GM12801 (cell line): ENCODE results near the gene DDX41.

Source experiments
- CTCF ChIP-seq: IDR thresholded peaks from one replicate; pipeline ENCODE4 v1.5.1; 2011; ENCODE audit warnings: control low read depth; ENCODE audit not compliant: insufficient read length; ENCODE audit errors: extremely low read depth

The DDX41 gene

DNA sequence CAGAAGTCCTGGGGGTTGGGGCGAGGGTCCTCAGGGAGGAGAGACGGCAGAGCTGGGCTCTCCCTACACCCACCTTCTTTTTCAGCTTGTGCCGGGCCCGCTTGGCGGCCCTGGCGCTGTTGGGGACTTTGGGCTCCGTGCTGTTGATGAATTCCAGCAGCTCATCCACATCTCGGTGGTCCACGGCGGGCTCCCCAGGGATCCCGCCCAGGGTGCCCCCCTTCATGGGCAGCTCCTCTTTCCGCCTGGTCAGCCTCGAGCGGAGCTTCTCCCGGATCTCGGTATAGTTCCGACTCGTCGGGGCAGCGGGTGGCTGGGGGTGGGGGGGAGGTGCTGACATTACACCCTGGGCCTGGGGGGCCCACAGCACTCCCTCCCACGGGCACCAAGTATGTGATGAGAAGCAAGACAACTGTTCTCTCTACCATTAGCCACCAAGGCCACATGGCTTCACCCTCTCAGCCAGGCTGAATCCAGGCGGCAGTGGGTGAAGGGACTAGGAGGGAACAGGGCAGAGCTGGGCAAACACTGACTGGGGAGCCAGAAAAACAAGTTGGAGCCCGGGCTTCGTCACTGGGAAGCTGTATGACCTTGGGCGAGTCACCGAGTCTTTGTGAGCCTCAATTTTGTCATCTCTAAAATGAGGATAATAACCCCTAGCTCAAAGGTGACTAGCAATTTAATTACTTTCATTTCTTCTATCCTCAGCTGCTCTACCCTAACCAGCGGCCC lies 14.6 kb upstream of the DDX41 start:
- no peak for TF ChIP-seq CTCF

DNA sequence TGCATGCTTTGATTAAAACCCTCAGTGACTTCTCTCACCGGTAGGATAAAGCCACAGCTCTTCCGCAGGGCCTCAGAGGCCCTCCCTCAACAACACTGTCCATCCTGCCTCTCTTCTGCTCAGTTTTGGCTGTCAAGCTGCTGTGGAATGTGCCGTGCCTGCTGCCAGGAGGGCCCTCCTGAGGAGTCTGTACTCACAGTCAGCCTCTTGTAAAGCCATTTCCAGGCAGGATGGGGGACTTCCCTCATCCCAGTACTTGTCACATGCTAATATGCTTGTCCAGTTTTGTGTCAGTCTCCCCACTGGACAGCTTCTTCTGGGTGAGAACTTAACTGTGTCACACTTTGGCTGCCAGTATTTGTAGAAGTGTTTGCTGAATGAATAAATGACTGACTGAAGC lies 13.9 kb upstream of the DDX41 start:
- TF ChIP-seq CTCF, result no peak

DNA sequence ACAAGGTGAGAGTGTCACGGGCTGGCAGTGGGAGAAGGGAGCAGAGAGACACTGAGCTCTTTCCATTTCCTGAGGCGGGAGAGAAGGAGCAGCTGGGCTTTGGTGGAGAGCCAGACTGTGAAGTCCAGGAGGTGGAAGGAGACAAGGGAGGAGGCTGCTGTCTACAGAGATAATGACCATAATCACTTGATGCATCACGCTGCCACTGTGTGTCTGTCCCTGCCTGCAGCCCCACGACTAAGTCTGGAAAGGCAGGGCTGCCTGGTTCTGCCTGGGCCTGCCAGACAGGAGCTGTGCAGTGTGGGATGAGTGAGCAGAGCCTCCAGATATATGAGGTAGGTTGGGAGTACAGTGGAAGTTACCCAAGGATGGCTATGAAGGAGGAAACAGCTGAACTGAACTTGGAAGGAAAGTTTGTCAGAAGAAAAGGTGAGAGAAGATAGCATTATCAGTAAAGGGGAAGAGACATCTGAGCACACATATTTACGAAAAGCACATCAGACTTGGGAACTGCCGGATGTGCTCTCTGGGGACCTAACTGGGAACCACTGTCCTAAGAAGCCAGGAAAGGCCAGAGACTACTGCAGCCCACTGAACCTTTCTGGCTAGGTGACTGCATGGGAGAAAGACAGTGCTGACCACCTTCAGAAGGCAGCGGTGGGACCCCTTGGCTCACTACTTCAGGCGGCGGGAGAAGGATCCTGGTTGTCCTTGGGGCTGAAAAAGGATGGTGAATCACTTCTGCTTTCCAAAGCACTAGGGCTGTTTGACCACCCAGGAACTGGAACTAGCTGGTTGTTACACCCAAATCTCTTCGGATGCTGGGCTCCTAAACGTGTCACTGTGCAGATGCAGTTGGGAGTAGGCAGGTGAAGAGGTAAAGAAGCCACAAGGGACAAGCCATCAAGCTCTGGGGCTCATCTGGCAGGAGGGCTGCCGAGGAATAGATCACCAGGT lies 12.8 kb upstream of the DDX41 start:
- TF ChIP-seq CTCF, result no peak

- no peak for TF ChIP-seq CTCF
Observed at GRCh38 chr5:177528631-177529030, 11.9 kb upstream of the DDX41 start.

GRCh38 chr5:177527595-177527994 lies 10.8 kb upstream of the DDX41 start:
- TF ChIP-seq CTCF, result no peak

DNA sequence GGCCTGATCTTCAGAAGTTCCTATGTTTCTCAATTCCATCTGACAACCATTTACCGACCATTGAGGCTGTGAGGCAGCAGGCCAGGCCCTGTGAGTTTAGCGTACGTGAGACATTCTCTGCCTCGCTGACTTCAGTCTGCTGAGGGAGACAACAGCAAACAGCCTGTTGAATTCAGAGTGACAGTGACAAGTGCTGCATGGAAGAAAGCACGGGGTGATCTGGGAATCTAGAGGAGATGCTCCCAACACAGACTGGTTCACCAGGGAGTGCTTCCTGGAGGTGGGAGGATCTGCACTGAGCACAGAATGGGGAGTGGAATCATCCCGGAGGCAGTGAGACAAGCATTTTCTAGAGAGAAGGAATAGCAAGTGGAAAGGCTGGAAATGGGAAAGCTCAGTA lies 10.0 kb upstream of the DDX41 start:
- no peak for TF ChIP-seq CTCF

DNA sequence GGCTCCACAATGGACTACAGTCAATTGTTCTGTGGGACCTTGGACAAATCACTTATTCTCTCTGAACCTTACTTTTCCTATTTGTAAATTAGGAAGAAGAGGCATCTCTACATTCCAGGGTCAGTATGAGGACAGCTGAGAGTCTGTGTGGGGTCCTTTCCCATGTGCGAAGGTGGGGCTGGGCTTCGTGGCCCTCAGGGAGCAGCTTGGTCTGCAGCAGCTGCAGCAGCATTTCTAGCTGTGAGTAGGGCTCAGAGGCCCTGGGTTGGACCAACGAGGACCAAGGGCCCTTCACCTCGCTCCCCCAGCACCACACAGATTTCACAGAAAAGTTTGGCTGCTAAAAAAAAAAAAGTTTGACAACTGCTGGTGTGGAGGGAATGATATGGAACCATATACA lies 9.4 kb upstream of the DDX41 start:
- TF ChIP-seq CTCF, result no peak
